KBM-7 (cell line): Measurements from ENCODE around the gene ARNT2.
"Not testable (repeated sequence)": the region's sequence is repeated elsewhere in the genome, so short reads cannot be mapped to it uniquely, and the experiment has no call there.

Experiments
- DNase-seq: peaks from one replicate; pipeline ENCODE4 v3.0.0-alpha.2; 2015
- in situ Hi-C: fragments of 300-500 bp; cut with MboI; formaldehyde crosslinking; loops from 2 replicates; pipeline ENCODE4 v1.14.3; 2020; ENCODE audit warnings: low sequenced_read_pairs, low pct_unique_long_range_greater_than_20kb, mixed read lengths

Gene ARNT2

DNA sequence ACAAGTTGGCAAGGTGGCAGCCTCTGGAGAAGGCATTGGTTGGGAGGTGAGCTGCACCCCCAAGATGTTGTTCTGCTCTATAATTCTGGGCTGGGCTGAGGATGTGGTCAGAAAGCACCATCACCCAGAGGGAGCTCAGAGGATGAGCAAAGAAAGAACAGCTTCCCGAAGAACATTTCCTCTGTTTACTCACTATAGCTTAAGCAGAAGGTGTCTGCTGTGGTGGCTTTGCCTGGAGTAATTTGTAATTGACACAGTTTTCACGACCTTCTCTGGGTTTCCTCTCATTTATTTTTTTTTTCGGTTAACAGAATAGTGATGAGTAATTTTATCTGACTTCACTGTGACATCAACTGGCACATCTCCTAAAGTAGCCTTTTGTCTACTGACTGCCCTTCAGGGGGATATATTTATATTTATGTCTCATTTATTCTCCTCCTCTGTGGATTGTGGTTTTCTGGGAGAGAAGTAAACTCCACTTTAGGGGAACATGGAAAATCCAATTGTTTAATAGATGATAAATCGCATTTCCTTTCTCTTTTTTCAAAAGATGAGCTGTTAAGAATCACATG is 241.4 kb downstream of the ARNT2 start:
- in situ Hi-C loops = no loop called here
- DNase-seq = no peak

DNA sequence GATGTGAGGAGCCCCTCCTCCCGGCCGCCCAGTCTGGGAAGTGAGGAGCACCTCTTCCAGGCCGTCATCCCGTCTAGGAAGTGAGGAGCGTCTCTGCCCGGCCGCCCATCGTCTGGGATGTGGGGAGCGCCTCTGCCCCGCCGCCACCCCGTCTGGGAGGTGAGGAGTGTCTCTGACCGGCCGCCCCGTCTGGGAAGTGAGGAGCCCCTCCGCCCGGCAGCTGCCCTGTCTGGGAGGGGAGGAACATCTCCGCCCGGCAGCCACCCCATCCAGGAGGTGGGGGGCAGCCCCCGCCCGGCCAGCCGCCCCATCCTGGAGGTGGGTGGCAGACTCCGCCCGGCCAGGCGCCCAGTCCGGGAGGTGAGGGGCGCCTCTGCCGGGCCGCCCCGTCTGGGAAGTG is 243.2 kb downstream of the ARNT2 start:
- in situ Hi-C loops, DNase-seq: not testable (repeated sequence)
